Pancreas (tissue), 10 donors: Measurements from ENCODE around the gene MACROD2. TPM values are rescaled to one million over a fixed set of nuclear protein-coding genes. Genes with fewer than 3 reads are reported as not detected.

Experiments used
- ATAC-seq, 4 donors: fragments of 200-7000 bp; cut with Tn5 transposase; one replicate each; pipeline versions ENCODE4 v1.8.0 to v1.9.1; 2020; ENCODE audit warnings: mild to moderate bottlenecking in 4 of 4, moderate library complexity in 4 of 4
- DNase-seq, 6 donors: peaks; one replicate each; pipeline ENCODE4 v3.0.0-alpha.2; 2020
- FAIRE-seq: peaks from 2 replicates; lab custom pipeline; 2012; peaks lifted over from hg19 to GRCh38; lab: Jason Lieb, UNC
- H3K27ac ChIP-seq, 4 donors: fragments of 200-600 bp; sonication (generic); 1 replicate in 3 of 4; 2 replicates in 1 of 4; pipeline versions ENCODE4 v1.5.0 to v1.8.0; 2020
- H3K27me3 ChIP-seq, 4 donors: fragments of 200-600 bp; one replicate each; pipeline ENCODE4 v1.8.0; 2021
- H3K36me3 ChIP-seq, 3 donors: fragments of 200-600 bp; sonication (generic) in 1 of 3; one replicate each; pipeline versions ENCODE4 v1.5.0 to v1.8.0; 2020 to 2021
- H3K4me1 ChIP-seq, 3 donors: fragments of 200-600 bp; one replicate each; pipeline ENCODE4 v1.8.0; 2021
- H3K4me3 ChIP-seq, 4 donors: fragments of 200-600 bp; sonication (generic) in 2 of 4; one replicate each; pipeline versions ENCODE4 v1.5.0 to v1.8.0; 2020 to 2021
- H3K9me3 ChIP-seq, 4 donors: fragments of 200-600 bp; one replicate each; pipeline ENCODE4 v1.8.0; 2021
- WGBS, 2 donors: extraction: QIAGEN DNeasy Blood & Tissue Kit; methylation state at CpG; one replicate each; pipeline ENCODE4 v1.1.7; 2013; 5-methylcytosine and 5-hydroxymethylcytosine counted together
- intact Hi-C, 3 donors: fragments of 100-400 bp; cut with DNase I; formaldehyde crosslinking; loops; one replicate each; pipeline versions ENCODE4 v1.11.1 to v1.14.2; 2022
- polyA plus RNA-seq, 2 donors: library from polyadenylated mRNA; stranded (reverse); fragments of 200-250 nt; gene quantifications; one replicate each; pipeline ENCODE4 v1.2.3, GENCODE V29; 2013
- total RNA-seq, 6 donors: library from RNA; stranded (reverse); fragmentation: NEBNext Ultra II Directional in 4 of 6; extraction: Animal tissue kit (Norgen Biotek cat#: 25700) in 4 of 6; gene quantifications; one replicate each; pipeline versions ENCODE4 v1.2.1 to v1.2.4, GENCODE V29; 2021 to 2023
- TF ChIP-seq, protein P1 (sequence below), 4 donors: fragments of 200-600 bp; sonication (generic) in 3 of 4; IDR thresholded peaks; one replicate each; pipeline versions ENCODE4 v1.5.0 to v1.8.0; 2021; ENCODE audit warnings: antibody characterized with exemption in 4 of 4
- donor health status: healthy with polysubstance abuse.
- donor health status: DM: no; HTN: no; CAD: no; lungs with moderate emphysema.
- donor health status: DM: no; HTN: no; CAD: no.
- donor health status: control.
- donor health status: control.
- donor health status: Bipolar disorder and iron deficiency.
- donor health status: DM: yes; HTN: yes; CAD: no.
- donor health status: DM: no; HTN: no; CAD: no.
- donor health status: DM: no; HTN: no; CAD: no.
- donor health status: DM: yes; HTN: yes; CAD: no.

MACROD2 gene
- total and polyA plus RNA-seq, 8 donors: 1.7 to 4.9 (median 2.7) TPM

DNA sequence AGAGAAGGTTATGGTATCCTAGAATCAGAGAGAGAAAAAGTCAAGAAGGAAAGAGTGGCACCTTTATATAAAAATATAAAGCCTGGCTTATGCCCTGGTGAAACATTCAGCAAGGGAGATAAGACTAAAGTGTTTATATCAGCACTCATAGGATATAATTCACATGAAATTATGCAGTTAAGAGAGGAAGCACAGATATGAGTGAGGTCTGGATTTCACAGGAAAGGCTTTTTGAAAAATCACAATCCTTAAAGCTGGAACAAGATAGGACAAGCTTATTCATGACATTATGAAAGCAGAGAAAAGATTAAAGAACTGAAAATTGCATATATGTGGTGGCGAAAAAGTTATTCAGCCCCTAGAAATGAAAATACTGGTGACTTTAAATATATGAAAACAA lies 523.3 kb downstream of the MACROD2 start:
- no peak overlapping the region for H3K27ac ChIP-seq
- no peak overlapping the region for H3K4me3 ChIP-seq
- no peaks in the 10 kb centered on the region for H3K27me3 ChIP-seq
- TF ChIP-seq, protein P1, sequence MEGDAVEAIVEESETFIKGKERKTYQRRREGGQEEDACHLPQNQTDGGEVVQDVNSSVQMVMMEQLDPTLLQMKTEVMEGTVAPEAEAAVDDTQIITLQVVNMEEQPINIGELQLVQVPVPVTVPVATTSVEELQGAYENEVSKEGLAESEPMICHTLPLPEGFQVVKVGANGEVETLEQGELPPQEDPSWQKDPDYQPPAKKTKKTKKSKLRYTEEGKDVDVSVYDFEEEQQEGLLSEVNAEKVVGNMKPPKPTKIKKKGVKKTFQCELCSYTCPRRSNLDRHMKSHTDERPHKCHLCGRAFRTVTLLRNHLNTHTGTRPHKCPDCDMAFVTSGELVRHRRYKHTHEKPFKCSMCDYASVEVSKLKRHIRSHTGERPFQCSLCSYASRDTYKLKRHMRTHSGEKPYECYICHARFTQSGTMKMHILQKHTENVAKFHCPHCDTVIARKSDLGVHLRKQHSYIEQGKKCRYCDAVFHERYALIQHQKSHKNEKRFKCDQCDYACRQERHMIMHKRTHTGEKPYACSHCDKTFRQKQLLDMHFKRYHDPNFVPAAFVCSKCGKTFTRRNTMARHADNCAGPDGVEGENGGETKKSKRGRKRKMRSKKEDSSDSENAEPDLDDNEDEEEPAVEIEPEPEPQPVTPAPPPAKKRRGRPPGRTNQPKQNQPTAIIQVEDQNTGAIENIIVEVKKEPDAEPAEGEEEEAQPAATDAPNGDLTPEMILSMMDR (IDR thresholded peaks at IDR 0.05): no peak
- intact Hi-C loops: no loop called here
- H3K4me1 ChIP-seq: no peaks in the 10 kb centered on the region
- 96 to 98% methylated on average over 1 of the region's 1 CpG for WGBS, 2 donors
- no peaks in the 10 kb centered on the region for H3K9me3 ChIP-seq
- ATAC-seq (no peak), FAIRE-seq (no peak), DNase-seq (no peak)
- H3K36me3 ChIP-seq: no peaks in the 10 kb centered on the region

DNA sequence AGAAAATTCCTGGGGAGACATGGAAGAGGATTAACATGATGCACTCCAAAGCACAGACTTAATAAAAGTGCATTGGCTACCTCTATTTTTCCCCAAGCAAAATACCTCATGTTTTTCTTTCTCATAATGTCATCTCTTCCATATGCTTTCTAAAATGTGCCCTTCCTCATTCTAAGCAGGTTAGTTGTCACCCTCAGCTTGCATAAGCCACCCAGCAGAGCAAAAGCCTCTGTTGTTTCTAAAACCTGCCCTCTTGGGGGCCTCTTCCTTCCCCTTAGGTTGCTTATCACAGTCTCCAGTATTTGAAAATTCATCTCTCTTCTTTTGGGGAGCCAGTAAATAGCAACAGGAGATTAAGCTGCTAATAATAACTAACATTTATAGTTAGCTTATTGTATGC lies 525.7 kb downstream of the MACROD2 start:
- ATAC-seq: no peak
- H3K27me3 ChIP-seq: no peaks in the 10 kb centered on the region
- H3K4me1 ChIP-seq: no peaks in the 10 kb centered on the region
- FAIRE-seq: no peak
- no peaks in the 10 kb centered on the region for H3K9me3 ChIP-seq
- TF ChIP-seq, protein P1 (IDR thresholded peaks at IDR 0.05): no peak
- H3K27ac ChIP-seq: no peak overlapping the region
- intact Hi-C loops: no loop called here
- DNase-seq: no peak
- H3K4me3 ChIP-seq: no peak overlapping the region
- no peaks in the 10 kb centered on the region for H3K36me3 ChIP-seq

DNA sequence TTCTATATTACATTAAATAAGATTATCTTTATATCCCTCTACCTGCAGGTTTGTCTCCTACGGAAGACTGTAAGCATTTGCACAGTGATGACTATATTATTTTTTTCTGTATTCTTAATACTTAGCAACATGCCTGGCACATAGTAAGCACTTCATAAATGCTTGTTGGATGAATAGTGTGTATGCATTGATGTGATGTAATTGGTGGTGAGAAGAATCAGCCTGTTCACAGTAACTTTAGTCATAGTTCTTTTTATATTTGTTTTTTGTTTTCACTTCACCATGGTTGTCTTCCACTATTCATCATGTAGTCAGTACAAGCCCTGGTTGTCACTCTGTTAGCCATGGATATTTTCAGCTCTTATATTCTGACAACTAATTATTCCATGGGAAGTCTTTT lies 526.1 kb downstream of the MACROD2 start:
- Histone ChIP-seq H3K9me3 (no peaks in the 10 kb centered on the region), H3K36me3 (no peaks in the 10 kb centered on the region), H3K4me1 (no peaks in the 10 kb centered on the region), H3K27ac (no peak overlapping the region), H3K27me3 (no peaks in the 10 kb centered on the region), H3K4me3 (no peak overlapping the region)
- FAIRE-seq (no peak), DNase-seq (no peak), ATAC-seq (no peak)
- WGBS, 2 donors: 90 to 95% methylated on average over 1 of the region's 1 CpG
- intact Hi-C loops: no loop called here
- TF ChIP-seq, protein P1 (IDR thresholded peaks at IDR 0.05): no peak

DNA sequence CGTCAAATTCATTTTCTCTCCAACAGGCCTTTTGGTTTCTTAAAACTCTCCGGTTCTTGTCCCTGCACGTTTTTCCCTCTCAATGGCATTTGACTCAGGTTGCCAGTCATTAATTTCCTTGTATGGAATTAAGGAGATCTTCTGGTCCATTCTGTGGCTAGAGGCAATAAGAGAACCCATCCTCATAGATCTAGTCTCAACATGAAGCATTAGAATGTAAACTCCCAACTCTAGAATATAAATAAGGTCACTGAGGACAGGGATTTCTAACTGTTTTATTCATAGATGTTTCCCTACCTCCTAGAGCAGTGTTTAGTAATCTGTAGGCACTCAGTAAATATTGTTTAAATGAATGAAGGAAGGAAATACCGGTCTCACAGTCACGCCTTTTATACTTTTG lies 527.3 kb downstream of the MACROD2 start:
- Histone ChIP-seq H3K36me3 (no peaks in the 10 kb centered on the region), H3K27me3 (no peaks in the 10 kb centered on the region), H3K4me3 (no peak overlapping the region), H3K27ac (no peak overlapping the region), H3K4me1 (no peaks in the 10 kb centered on the region), H3K9me3 (no peaks in the 10 kb centered on the region)
- WGBS, 2 donors: 86 to 89% methylated on average over 5 of the region's 5 CpGs
- DNase-seq (no peak), FAIRE-seq (no peak), ATAC-seq (no peak)
- TF ChIP-seq, protein P1 (IDR thresholded peaks at IDR 0.05): no peak
- intact Hi-C loops: no loop called here

GRCh38 chr20:14523090-14523489 lies 527.8 kb downstream of the MACROD2 start:
- 64% methylated on average over 4 of the region's 4 CpGs for WGBS, 2 donors

More at GRCh38 chr20:14523090-14523489, 527.8 kb downstream of the MACROD2 start:
- Histone ChIP-seq H3K36me3 (no peaks in the 10 kb centered on the region), H3K4me1 (no peaks in the 10 kb centered on the region), H3K9me3 (no peaks in the 10 kb centered on the region), H3K27me3 (no peaks in the 10 kb centered on the region), H3K27ac (no peak overlapping the region), H3K4me3 (no peak overlapping the region)
- FAIRE-seq (no peak), DNase-seq (no peak), ATAC-seq (no peak)
- intact Hi-C loops: no loop called here
- TF ChIP-seq, protein P1 (IDR thresholded peaks at IDR 0.05): no peak
